GM12875 (cell line): ENCODE measurements around the gene NAGA.

ENCODE experiments used
- H3K4me3 ChIP-seq: one replicate; pipeline ENCODE4 v1.5.1; 2011; ENCODE audit warnings: low read depth, low read length, control low read depth
- TF ChIP-seq, protein P1 (sequence below): IDR thresholded peaks from 2 replicates; pipeline ENCODE4 v1.5.1; 2011; ENCODE audit warnings: low read depth, mild to moderate bottlenecking, control low read depth, inconsistent platforms, low read length, moderate library complexity, borderline replicate concordance; ENCODE audit not compliant: insufficient read depth

Gene NAGA

DNA sequence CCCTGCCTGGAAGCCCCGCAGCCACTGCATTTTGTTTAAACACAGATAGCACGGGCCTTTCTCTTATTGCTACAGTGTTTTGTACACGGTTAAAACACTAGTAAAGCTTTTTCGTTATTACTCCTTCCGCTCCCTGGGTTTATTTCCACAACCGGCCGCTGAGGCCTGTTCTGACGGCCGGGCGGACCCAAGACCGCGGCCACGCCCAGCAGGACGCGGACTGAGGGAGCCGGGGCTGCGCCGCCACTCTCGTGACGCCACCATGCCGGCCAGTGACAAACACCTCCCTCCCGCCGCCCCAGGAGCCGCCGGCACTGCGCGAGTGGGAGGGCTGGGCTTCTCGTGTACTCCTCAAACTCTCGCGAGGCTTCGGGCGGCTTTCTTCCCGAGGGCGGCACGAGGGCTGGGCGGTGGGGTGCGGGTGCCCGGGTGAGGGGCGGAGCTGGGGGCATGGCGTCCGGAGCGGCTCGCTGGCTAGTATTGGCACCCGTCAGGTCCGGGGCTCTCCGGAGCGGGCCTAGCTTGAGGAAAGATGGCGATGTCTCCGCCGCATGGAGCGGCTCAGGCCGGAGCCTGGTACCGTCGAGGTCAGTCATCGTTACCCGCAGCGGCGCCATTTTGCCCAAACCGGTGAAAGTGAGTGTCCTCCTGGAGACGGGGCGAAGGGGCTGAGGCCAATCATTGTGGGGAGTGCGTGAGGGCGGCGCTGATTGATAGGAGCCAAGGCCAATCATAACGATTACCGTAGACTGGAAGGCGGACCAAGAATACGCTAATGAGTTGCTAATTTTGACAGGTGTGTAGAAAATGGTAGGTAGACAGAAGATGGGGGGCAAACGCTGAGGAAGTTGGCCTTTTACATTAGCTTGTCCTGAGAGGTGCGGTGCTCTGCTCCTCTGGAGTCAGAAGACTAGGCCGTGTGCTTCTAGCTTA lies 9.0 kb upstream of the NAGA start, which contains the start of gene SMDT1:
TSS of gene SMDT1 (plus strand) at position 382 of the 933 bp plus-strand sequence. CDS start at position 451, 69 bp downstream.
- TF ChIP-seq, protein P1, sequence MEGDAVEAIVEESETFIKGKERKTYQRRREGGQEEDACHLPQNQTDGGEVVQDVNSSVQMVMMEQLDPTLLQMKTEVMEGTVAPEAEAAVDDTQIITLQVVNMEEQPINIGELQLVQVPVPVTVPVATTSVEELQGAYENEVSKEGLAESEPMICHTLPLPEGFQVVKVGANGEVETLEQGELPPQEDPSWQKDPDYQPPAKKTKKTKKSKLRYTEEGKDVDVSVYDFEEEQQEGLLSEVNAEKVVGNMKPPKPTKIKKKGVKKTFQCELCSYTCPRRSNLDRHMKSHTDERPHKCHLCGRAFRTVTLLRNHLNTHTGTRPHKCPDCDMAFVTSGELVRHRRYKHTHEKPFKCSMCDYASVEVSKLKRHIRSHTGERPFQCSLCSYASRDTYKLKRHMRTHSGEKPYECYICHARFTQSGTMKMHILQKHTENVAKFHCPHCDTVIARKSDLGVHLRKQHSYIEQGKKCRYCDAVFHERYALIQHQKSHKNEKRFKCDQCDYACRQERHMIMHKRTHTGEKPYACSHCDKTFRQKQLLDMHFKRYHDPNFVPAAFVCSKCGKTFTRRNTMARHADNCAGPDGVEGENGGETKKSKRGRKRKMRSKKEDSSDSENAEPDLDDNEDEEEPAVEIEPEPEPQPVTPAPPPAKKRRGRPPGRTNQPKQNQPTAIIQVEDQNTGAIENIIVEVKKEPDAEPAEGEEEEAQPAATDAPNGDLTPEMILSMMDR = no peak
- H3K4me3 ChIP-seq = peak within 1 kb of the TSS; percentile 77

DNA sequence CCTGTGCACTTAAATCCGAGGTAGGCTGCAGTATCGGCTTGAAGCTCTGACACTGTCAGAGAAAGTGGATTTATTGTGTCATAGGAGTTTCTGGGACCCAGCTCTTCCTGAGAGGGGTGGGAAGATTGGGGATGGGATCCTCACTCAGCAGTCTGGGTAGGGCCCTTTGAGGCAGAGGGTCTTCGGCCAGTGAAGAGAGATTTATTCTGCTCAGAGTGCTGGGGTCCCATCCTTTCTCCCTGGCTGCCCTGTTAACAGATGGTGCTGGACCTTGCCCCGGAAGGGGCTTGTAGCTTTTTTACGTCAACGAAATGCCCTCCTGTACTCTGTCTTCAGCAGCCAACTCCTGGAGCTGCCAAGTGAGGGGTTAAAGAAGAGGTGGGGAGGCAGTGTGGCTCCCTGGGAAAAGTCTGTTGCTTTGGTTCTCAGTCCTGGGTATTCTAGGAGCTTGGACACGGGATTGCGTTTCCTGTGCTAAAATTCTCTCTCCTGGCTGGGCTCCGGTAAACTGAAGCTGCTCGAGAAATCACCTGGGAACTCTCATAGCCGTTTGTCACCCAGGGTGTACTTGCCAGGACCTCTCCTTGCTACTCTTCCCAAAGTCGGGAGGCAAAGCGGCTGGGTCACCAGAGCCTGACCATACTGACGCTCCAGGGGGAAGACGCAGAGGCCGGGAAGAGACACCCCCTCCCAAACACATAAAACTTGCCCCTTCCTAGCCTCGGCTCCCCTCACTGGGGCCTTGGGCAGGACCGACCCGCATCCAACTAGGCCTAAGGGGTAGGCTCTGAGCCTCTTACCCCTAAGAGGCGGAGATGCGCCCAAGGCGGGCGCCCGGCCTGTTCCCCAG lies 8.1 kb upstream of the NAGA start:
- peak overlapping the region; percentile 77 for H3K4me3 ChIP-seq
- TF ChIP-seq, protein P1 = no peak

DNA sequence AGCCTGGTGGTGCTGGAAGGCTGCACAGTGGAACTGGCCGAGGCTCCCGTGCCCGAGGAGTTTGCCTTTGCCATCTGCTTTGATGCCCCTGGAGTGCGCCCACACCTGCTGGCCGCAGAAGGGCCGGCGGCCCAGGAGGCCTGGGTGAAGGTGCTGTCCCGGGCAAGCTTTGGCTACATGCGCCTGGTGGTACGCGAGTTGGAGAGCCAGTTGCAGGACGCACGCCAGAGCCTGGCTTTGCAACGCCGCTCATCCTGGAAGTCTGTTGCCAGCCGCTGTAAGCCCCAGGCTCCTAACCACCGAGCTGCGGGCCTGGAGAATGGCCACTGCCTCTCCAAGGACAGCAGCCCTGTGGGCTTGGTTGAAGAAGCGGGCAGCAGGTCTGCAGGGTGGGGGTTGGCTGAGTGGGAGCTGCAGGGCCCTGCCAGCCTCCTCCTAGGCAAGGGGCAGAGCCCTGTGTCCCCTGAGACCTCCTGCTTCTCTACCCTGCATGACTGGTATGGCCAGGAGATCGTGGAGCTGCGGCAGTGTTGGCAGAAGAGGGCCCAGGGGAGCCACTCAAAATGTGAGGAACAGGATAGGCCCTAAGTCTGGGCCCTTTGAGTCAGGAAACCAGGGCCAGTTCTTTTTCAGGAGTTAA lies 7.0 kb upstream of the NAGA start:
- no peak overlapping the region for H3K4me3 ChIP-seq
- TF ChIP-seq, protein P1 = no peak

DNA sequence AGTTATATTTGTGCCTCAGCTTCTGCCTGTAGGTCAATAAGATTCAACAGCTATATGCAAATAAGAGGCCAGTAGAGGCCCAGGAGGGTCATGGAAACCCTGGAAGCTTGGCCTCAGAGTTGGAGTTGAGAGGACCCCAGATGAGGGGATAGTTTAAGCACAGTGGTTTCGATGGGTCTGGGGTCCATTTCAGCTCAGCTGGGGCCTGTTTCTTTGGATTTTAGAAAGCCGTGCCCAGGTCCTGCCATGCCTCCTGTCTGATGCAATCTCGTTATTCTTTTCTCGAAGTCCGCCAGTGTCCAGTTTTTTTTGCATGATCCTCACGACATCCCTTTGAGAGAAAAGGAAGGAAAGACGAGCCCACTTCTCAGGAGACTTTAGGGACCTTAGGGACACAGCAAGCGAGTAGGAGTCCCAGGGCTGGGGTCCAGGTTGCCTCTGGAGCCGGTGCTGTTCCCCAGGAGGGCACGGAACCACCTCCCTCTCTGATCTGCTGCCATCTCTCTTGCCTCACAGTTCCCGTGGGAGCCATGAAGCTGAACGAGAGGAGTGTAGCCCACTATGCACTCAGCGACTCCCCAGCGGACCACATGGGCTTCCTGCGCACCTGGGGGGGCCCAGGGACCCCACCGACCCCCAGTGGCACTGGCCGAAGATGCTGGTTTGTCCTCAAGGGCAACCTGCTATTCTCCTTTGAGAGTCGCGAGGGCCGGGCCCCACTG lies 6.3 kb upstream of the NAGA start:
- no peak overlapping the region for H3K4me3 ChIP-seq
- TF ChIP-seq, protein P1 = no peak

DNA sequence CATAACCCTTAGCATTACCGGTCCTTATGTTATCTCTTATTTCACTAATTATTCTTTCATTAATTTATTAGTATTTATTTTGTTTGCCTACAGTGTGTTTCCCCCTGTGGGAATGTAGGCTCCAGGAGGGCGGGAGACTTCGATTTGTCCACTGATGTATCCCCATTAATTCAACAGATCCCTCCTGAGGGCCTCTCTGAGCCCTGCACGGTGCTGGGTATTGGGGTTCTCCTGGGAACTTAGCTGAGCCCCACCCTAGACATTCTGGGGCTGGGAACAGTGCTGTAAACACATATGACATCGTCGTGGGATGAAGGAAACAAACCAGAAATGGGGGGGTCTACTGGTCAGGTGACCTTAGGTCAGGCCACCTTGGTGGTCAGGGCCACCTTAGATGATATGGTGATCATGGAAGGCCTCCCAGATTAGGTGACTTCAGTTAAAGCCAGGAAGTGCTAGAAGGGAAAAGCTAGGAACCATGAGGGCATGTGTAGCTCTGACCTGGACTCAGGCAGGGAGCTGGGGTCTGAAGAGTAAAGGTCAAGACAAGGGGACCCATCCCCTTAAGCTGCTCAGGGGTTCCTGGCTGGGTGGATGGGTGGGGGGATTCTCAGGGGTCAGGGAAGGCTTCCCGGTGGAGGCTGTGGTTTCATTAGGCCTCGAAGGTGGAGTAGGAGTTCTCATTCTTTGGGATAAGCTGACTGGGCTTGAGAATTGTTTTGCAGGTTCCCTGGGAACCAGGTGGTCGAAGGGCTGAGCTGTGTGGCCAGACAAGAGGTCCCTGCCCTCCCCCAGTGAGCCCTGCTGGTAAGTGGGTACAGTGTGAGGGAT lies 4.4 kb upstream of the NAGA start:
- H3K4me3 ChIP-seq = no peak overlapping the region
- TF ChIP-seq, protein P1 = no peak

DNA sequence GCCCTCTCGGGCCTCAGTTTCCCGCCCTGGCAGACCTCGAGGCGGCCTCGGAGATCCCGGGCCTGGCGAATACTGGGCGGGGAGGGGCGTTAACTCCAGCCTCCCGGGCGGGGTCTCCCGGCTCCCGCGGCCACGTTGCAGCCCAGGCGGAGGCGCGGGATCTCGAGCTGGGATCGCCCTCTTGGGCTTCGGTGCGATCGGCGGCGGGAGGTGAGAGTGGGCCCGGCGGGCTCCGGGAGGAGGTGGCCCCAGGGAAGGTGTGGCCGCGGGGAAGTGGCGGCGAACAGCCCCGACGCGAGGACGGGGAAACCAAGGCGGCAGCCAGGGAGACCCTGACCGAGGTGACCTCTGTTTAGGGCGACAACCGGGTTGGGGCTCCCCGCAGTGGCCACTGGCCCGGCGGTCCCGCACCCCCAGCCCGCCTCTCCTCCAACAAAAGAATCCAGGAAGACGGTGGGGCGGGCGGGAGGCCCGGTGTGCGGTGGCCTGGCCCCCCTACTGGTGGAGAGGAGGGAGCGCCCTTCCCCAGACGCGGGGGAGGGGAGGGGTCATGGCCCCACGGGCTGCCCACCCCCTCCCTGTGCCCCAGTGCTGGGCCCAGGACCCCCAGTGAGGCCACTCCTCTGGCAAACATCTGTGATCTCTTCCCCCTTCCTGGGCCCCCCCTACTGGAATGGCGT lies 3.7 kb upstream of the NAGA start, which contains the start of gene PHETA2:
TSS of gene PHETA2 (plus strand) at position 117 of the 680 bp plus-strand sequence. CDS start 3,046 bp downstream, outside the sequence.
- peak within 1 kb of the TSS; percentile 34 for H3K4me3 ChIP-seq
- TF ChIP-seq, protein P1 = peak; percentile 50
